PC-9 (cell line): ENCODE measurements around the gene ATXN1.

ENCODE experiments used
- EZH2 ChIP-seq: fragments of 200-600 bp; sonication (generic); IDR thresholded peaks from 2 replicates; pipeline ENCODE4 v1.8.0; 2017; ENCODE audit warnings: antibody characterized with exemption, low read depth
- TF ChIP-seq, protein P1 (sequence below): fragments of 200-600 bp; sonication (generic); conservative IDR thresholded peaks from 2 replicates; pipeline ENCODE4 v1.6.1; 2017; ENCODE audit warnings: mixed run types, antibody characterized with exemption, mild to moderate bottlenecking, moderate library complexity

DNA sequence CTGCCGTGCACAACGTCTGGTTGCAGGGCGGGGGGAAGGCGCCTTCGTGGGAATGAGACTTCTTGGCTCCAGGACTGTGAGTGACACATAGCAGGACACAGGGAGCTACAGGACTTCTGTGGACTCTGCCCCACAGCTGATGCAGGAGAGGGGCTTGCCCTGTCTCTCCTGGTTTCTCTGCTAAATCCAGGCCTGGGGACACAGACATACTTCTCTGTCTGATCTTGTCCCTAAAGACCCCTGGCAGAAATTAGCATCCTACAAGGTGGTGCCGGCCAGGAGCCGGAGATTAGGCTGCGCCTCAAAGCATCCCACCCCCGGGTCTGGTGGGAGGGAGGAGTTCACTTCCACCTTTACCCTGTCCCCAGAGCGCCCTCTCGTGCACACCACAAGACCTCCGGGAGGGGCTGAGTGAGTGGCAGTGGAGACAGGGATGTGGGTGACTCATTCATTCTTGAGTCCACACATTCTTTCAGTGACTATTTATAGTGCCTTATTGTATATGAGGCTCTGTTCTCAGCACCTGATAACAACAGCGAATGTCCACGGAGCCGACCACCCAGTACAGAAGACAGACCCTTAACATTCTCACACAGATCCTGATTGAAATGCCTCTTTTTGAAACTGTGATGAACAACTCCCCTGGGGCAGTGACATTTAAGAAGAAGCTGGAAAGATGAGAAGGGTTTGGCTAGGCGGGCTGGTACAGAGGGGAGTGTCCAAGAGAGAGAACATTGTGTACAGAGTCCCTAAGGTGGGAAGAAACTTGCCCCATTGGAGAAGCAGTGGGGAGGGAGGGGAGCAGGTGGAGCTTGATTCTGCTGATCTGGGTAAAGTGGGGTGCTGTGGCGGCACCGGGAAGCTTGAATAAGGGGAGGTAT lies 483.9 kb downstream of the ATXN1 start:
- TF ChIP-seq, protein P1, sequence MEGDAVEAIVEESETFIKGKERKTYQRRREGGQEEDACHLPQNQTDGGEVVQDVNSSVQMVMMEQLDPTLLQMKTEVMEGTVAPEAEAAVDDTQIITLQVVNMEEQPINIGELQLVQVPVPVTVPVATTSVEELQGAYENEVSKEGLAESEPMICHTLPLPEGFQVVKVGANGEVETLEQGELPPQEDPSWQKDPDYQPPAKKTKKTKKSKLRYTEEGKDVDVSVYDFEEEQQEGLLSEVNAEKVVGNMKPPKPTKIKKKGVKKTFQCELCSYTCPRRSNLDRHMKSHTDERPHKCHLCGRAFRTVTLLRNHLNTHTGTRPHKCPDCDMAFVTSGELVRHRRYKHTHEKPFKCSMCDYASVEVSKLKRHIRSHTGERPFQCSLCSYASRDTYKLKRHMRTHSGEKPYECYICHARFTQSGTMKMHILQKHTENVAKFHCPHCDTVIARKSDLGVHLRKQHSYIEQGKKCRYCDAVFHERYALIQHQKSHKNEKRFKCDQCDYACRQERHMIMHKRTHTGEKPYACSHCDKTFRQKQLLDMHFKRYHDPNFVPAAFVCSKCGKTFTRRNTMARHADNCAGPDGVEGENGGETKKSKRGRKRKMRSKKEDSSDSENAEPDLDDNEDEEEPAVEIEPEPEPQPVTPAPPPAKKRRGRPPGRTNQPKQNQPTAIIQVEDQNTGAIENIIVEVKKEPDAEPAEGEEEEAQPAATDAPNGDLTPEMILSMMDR, result peak; percentile 69
- no peak for TF ChIP-seq EZH2
